GM23338 (cell line): ENCODE measurements around the gene RPL21. TPM values are rescaled to one million over a fixed set of nuclear protein-coding genes. Genes with fewer than 3 reads are reported as not detected.

Experiments
- ATAC-seq: fragments of 200-7000 bp; cut with Tn5 transposase; 3 replicates; pipeline ENCODE4 v1.9.1; 2020
- DNase-seq: peaks from one replicate; pipeline ENCODE4 v3.0.0-alpha.2; 2015; ENCODE audit warnings: low spot score
- H2AFZ ChIP-seq: fragments of 200-600 bp; sonication (generic); 2 replicates; pipeline ENCODE4 v1.8.0; 2016; ENCODE audit warnings: antibody characterized with exemption, mild to moderate bottlenecking, moderate library complexity
- H3F3A ChIP-seq: fragments of 200-600 bp; sonication (generic); replicated peaks from 2 replicates; pipeline ENCODE4 v1.8.0; 2017; ENCODE audit warnings: antibody characterized with exemption, mixed run types, low read depth
- H3K27ac ChIP-seq: fragments of 200-600 bp; sonication (generic); 2 replicates; pipeline ENCODE4 v1.6.1; 2016; ENCODE audit warnings: low read depth
- H3K27me3 ChIP-seq: fragments of 200-600 bp; sonication (generic); 2 replicates; pipeline ENCODE4 v1.8.0; 2016; ENCODE audit warnings: mild to moderate bottlenecking, mixed run types, moderate library complexity; ENCODE audit not compliant: insufficient read depth
- H3K36me3 ChIP-seq: fragments of 200-600 bp; sonication (generic); 2 replicates; pipeline ENCODE4 v1.8.0; 2016; ENCODE audit warnings: mild to moderate bottlenecking; ENCODE audit not compliant: insufficient read depth
- H3K4me1 ChIP-seq: fragments of 200-600 bp; sonication (generic); 2 replicates; pipeline ENCODE4 v1.8.0; 2016; ENCODE audit warnings: mild to moderate bottlenecking, moderate library complexity; ENCODE audit not compliant: insufficient read depth
- H3K4me2 ChIP-seq: fragments of 200-600 bp; sonication (generic); 2 replicates; pipeline ENCODE4 v1.7.1; 2017; ENCODE audit warnings: mixed run types
- H3K4me3 ChIP-seq: fragments of 200-600 bp; sonication (generic); 2 replicates; pipeline ENCODE4 v1.6.1; 2016; ENCODE audit warnings: mixed run types
- H3K79me2 ChIP-seq: fragments of 200-600 bp; sonication (generic); replicated peaks from 2 replicates; pipeline ENCODE4 v1.8.0; 2017; ENCODE audit warnings: mild to moderate bottlenecking; ENCODE audit not compliant: insufficient read depth
- H3K9me2 ChIP-seq: fragments of 200-600 bp; sonication (generic); 2 replicates; pipeline ENCODE4 v1.8.0; 2017; ENCODE audit not compliant: insufficient read depth
- H4K20me1 ChIP-seq: fragments of 200-600 bp; sonication (generic); replicated peaks from 2 replicates; pipeline ENCODE4 v1.8.0; 2017; ENCODE audit warnings: mild to moderate bottlenecking; ENCODE audit not compliant: insufficient read depth
- H3K27ac Mint-ChIP-seq: 2 replicates; pipeline ENCODE4 v1.8.0; 2020; ENCODE audit warnings: inconsistent platforms, mild to moderate bottlenecking, moderate library complexity, mixed read lengths
- H3K27me3 Mint-ChIP-seq: 3 replicates; pipeline ENCODE4 v1.8.0; 2022; ENCODE audit warnings: low read depth, mild to moderate bottlenecking, moderate library complexity, mixed read lengths, inconsistent platforms; ENCODE audit not compliant: insufficient read depth, poor library complexity
- H3K36me3 Mint-ChIP-seq: 3 replicates; pipeline ENCODE4 v1.8.0; 2021; ENCODE audit warnings: low read depth, mild to moderate bottlenecking, inconsistent platforms, moderate library complexity, mixed read lengths
- H3K4me1 Mint-ChIP-seq: 3 replicates; pipeline ENCODE4 v1.8.0; 2020; ENCODE audit warnings: mild to moderate bottlenecking, inconsistent platforms, mixed read lengths
- H3K4me3 Mint-ChIP-seq: 3 replicates; pipeline ENCODE4 v1.8.0; 2021; ENCODE audit warnings: moderate library complexity, mild to moderate bottlenecking, inconsistent platforms, mixed read lengths
- H3K9me3 Mint-ChIP-seq: 3 replicates; pipeline ENCODE4 v1.8.0; 2020; ENCODE audit warnings: moderate library complexity, mild to moderate bottlenecking, inconsistent platforms, mixed read lengths
- CREB1 ChIP-seq: fragments of 250-450 bp; sonication (Bioruptor Pico); IDR thresholded peaks from 2 replicates; pipeline ENCODE4 v1.5.0; 2020; ENCODE audit warnings: low read depth, mild to moderate bottlenecking, moderate library complexity
- EZH2 ChIP-seq: fragments of 200-600 bp; sonication (generic); IDR thresholded peaks from one replicate; pipeline ENCODE4 v1.8.0; 2017; ENCODE audit warnings: antibody characterized with exemption, mild to moderate bottlenecking, low read depth; ENCODE audit not compliant: unreplicated experiment
- EZH2phosphoT487 ChIP-seq: fragments of 200-600 bp; sonication (generic); IDR thresholded peaks from one replicate; pipeline ENCODE4 v1.8.1; 2018; ENCODE audit warnings: antibody characterized with exemption; ENCODE audit not compliant: unreplicated experiment
- JUNB ChIP-seq: IDR thresholded peaks from one replicate; pipeline ENCODE4 v1.6.1; 2016; ENCODE audit warnings: antibody characterized with exemption; ENCODE audit not compliant: unreplicated experiment
- NANOG ChIP-seq: IDR thresholded peaks from 2 replicates; pipeline ENCODE4 v1.6.1; 2016; ENCODE audit warnings: antibody characterized with exemption, borderline replicate concordance
- POLR2AphosphoS5 ChIP-seq: IDR thresholded peaks from 2 replicates; pipeline ENCODE4 v1.6.1; 2016; ENCODE audit warnings: antibody characterized with exemption, low read depth
- STAT1 ChIP-seq: IDR thresholded peaks from one replicate; pipeline ENCODE4 v1.6.1; 2016; ENCODE audit warnings: antibody characterized with exemption; ENCODE audit not compliant: unreplicated experiment
- ZNF114 ChIP-seq: fragments of 250-450 bp; sonication (Bioruptor Pico); IDR thresholded peaks from 2 replicates; pipeline ENCODE4 v1.5.0; 2020; ENCODE audit warnings: mild to moderate bottlenecking, moderate library complexity
- ZNF331 ChIP-seq: fragments of 250-450 bp; sonication (Bioruptor Pico); IDR thresholded peaks from 2 replicates; pipeline ENCODE4 v1.5.0; 2020; ENCODE audit warnings: low read depth, mild to moderate bottlenecking, moderate library complexity
- polyA plus RNA-seq: library from polyadenylated mRNA; unstranded; fragments of >200 nt; fragmentation: Nextera tagmentation; extraction: Ambion mirVana; gene quantifications from 2 replicates; pipeline ENCODE4 v1.2.1, GENCODE V29; 2016
- total RNA-seq: library from RNA; depleted of rRNA; stranded (reverse); fragments of >200 nt; shearing (Covaris generic); gene quantifications from 2 replicates; pipeline ENCODE4 v1.2.3, GENCODE V29; 2014
- TF ChIP-seq, protein P1 (sequence below): IDR thresholded peaks from one replicate; pipeline ENCODE4 v1.6.1; 2018; ENCODE audit warnings: antibody characterized with exemption; ENCODE audit not compliant: unreplicated experiment
- TF ChIP-seq, protein P2 (sequence below): IDR thresholded peaks from 2 replicates; pipeline ENCODE4 v1.6.1; 2016; ENCODE audit warnings: antibody characterized with exemption
- TF ChIP-seq, protein P3 (sequence below), 2 experiments: fragments of 200-600 bp in 1 of 2; sonication (generic) in 1 of 2; conservative IDR thresholded peaks; 2 replicates each; pipeline versions ENCODE4 v1.5.1 to v1.6.1; 2016 to 2017; ENCODE audit warnings: antibody characterized with exemption in 2 of 2, low read depth in 2 of 2, mild to moderate bottlenecking in 2 of 2, moderate library complexity in 1 of 2
- TF ChIP-seq, protein P4 (sequence below): fragments of 250-450 bp; sonication (Bioruptor Pico); IDR thresholded peaks from 2 replicates; pipeline ENCODE4 v1.5.0; 2020; ENCODE audit warnings: mild to moderate bottlenecking, moderate library complexity

The RPL21 gene
- total and polyA plus RNA-seq, 2 experiments from 2014 or later, result 1,037 to 1,343 TPM

DNA sequence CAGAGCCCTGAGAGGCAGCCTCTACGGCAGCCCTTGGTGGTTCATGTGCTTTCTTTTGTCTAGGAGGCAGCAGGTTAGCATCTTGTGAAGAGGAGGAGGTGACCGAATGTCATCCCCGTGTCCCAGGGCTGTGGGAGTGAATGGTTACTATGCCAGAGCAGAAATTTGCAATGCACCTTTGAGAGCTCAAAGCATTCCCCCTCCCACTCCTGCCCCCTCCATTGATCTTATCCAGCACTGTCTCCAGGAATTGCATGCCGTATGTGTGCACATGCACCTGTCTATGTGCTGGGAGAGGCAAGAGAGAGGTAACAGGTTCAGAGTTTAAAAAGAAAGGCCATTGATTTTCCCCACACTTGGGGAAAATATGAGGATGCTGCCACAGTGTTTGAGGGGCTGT is 29.5 kb downstream of the RPL21 start:
- Histone ChIP-seq H3K4me1 (no peaks in the 10 kb centered on the region; the same call in 1 of the 2 replicates), H3K9me2 (no peaks in the 10 kb centered on the region), H4K20me1 (no peaks in the 10 kb centered on the region), H3K4me3 (no peak overlapping the region), H3K79me2 (no peaks in the 10 kb centered on the region), H3K36me3 (no peaks in the 10 kb centered on the region), H3K27ac (no peak overlapping the region), H3F3A (no peaks in the 10 kb centered on the region), H3K4me2 (no peak overlapping the region), H2AFZ (no peak overlapping the region), H3K27me3 (no peaks in the 10 kb centered on the region)
- no peak for ATAC-seq
- Mint-ChIP-seq H3K27me3 (peaks cover 6% of the 10 kb centered on the region), H3K36me3 (no peaks in the 10 kb centered on the region), H3K9me3 (no peaks in the 10 kb centered on the region), H3K4me3 (no peak overlapping the region), H3K27ac (no peak overlapping the region), H3K4me1 (peaks cover 13% of the 10 kb centered on the region)
- TF ChIP-seq, protein P1, sequence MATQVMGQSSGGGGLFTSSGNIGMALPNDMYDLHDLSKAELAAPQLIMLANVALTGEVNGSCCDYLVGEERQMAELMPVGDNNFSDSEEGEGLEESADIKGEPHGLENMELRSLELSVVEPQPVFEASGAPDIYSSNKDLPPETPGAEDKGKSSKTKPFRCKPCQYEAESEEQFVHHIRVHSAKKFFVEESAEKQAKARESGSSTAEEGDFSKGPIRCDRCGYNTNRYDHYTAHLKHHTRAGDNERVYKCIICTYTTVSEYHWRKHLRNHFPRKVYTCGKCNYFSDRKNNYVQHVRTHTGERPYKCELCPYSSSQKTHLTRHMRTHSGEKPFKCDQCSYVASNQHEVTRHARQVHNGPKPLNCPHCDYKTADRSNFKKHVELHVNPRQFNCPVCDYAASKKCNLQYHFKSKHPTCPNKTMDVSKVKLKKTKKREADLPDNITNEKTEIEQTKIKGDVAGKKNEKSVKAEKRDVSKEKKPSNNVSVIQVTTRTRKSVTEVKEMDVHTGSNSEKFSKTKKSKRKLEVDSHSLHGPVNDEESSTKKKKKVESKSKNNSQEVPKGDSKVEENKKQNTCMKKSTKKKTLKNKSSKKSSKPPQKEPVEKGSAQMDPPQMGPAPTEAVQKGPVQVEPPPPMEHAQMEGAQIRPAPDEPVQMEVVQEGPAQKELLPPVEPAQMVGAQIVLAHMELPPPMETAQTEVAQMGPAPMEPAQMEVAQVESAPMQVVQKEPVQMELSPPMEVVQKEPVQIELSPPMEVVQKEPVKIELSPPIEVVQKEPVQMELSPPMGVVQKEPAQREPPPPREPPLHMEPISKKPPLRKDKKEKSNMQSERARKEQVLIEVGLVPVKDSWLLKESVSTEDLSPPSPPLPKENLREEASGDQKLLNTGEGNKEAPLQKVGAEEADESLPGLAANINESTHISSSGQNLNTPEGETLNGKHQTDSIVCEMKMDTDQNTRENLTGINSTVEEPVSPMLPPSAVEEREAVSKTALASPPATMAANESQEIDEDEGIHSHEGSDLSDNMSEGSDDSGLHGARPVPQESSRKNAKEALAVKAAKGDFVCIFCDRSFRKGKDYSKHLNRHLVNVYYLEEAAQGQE, result no peak
- TF ChIP-seq, protein P2, sequence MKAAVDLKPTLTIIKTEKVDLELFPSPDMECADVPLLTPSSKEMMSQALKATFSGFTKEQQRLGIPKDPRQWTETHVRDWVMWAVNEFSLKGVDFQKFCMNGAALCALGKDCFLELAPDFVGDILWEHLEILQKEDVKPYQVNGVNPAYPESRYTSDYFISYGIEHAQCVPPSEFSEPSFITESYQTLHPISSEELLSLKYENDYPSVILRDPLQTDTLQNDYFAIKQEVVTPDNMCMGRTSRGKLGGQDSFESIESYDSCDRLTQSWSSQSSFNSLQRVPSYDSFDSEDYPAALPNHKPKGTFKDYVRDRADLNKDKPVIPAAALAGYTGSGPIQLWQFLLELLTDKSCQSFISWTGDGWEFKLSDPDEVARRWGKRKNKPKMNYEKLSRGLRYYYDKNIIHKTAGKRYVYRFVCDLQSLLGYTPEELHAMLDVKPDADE, result no peak
- TF ChIP-seq EZH2, result no peak
- TF ChIP-seq, protein P3, sequence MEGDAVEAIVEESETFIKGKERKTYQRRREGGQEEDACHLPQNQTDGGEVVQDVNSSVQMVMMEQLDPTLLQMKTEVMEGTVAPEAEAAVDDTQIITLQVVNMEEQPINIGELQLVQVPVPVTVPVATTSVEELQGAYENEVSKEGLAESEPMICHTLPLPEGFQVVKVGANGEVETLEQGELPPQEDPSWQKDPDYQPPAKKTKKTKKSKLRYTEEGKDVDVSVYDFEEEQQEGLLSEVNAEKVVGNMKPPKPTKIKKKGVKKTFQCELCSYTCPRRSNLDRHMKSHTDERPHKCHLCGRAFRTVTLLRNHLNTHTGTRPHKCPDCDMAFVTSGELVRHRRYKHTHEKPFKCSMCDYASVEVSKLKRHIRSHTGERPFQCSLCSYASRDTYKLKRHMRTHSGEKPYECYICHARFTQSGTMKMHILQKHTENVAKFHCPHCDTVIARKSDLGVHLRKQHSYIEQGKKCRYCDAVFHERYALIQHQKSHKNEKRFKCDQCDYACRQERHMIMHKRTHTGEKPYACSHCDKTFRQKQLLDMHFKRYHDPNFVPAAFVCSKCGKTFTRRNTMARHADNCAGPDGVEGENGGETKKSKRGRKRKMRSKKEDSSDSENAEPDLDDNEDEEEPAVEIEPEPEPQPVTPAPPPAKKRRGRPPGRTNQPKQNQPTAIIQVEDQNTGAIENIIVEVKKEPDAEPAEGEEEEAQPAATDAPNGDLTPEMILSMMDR (conservative IDR thresholded peaks at IDR 0.05; ENCODE audit: low read depth in 2 of 2), result no peak
- no peak for TF ChIP-seq POLR2AphosphoS5
- TF ChIP-seq JUNB, result no peak
- TF ChIP-seq ZNF114, result no peak
- no peak for TF ChIP-seq NANOG
- TF ChIP-seq EZH2phosphoT487, result no peak
- no peak for TF ChIP-seq ZNF331
- no peak for TF ChIP-seq STAT1
- no peak for TF ChIP-seq CREB1 (CRISPR knock-in tag)
- TF ChIP-seq, protein P4, sequence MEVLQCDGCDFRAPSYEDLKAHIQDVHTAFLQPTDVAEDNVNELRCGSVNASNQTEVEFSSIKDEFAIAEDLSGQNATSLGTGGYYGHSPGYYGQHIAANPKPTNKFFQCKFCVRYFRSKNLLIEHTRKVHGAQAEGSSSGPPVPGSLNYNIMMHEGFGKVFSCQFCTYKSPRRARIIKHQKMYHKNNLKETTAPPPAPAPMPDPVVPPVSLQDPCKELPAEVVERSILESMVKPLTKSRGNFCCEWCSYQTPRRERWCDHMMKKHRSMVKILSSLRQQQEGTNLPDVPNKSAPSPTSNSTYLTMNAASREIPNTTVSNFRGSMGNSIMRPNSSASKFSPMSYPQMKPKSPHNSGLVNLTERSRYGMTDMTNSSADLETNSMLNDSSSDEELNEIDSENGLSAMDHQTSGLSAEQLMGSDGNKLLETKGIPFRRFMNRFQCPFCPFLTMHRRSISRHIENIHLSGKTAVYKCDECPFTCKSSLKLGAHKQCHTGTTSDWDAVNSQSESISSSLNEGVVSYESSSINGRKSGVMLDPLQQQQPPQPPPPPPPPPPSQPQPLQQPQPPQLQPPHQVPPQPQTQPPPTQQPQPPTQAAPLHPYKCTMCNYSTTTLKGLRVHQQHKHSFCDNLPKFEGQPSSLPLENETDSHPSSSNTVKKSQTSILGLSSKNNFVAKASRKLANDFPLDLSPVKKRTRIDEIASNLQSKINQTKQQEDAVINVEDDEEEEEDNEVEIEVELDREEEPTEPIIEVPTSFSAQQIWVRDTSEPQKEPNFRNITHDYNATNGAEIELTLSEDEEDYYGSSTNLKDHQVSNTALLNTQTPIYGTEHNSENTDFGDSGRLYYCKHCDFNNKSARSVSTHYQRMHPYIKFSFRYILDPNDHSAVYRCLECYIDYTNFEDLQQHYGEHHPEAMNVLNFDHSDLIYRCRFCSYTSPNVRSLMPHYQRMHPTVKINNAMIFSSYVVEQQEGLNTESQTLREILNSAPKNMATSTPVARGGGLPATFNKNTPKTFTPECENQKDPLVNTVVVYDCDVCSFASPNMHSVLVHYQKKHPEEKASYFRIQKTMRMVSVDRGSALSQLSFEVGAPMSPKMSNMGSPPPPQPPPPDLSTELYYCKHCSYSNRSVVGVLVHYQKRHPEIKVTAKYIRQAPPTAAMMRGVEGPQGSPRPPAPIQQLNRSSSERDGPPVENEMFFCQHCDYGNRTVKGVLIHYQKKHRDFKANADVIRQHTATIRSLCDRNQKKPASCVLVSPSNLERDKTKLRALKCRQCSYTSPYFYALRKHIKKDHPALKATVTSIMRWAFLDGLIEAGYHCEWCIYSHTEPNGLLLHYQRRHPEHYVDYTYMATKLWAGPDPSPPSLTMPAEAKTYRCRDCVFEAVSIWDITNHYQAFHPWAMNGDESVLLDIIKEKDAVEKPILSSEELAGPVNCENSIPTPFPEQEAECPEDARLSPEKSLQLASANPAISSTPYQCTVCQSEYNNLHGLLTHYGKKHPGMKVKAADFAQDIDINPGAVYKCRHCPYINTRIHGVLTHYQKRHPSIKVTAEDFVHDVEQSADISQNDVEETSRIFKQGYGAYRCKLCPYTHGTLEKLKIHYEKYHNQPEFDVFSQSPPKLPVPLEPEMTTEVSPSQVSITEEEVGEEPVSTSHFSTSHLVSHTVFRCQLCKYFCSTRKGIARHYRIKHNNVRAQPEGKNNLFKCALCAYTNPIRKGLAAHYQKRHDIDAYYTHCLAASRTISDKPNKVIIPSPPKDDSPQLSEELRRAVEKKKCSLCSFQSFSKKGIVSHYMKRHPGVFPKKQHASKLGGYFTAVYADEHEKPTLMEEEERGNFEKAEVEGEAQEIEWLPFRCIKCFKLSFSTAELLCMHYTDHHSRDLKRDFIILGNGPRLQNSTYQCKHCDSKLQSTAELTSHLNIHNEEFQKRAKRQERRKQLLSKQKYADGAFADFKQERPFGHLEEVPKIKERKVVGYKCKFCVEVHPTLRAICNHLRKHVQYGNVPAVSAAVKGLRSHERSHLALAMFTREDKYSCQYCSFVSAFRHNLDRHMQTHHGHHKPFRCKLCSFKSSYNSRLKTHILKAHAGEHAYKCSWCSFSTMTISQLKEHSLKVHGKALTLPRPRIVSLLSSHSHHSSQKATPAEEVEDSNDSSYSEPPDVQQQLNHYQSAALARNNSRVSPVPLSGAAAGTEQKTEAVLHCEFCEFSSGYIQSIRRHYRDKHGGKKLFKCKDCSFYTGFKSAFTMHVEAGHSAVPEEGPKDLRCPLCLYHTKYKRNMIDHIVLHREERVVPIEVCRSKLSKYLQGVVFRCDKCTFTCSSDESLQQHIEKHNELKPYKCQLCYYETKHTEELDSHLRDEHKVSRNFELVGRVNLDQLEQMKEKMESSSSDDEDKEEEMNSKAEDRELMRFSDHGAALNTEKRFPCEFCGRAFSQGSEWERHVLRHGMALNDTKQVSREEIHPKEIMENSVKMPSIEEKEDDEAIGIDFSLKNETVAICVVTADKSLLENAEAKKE (CRISPR knock-in tag), result no peak
- no peak for DNase-seq
